NT2/D1 (cell line): ENCODE results near the gene TBC1D2.

Experiments used
- DNase-seq: peaks from one replicate; pipeline ENCODE4 v3.0.0-alpha.2; 2011; ENCODE audit warnings: low read depth, low spot score
- H3K27me3 ChIP-seq: 2 replicates; pipeline ENCODE4 v1.6.0; 2011; ENCODE audit warnings: mild to moderate bottlenecking; ENCODE audit not compliant: insufficient read length, insufficient read depth
- H3K36me3 ChIP-seq: 2 replicates; pipeline ENCODE4 v1.6.1; 2011; ENCODE audit warnings: mild to moderate bottlenecking, low read length, mixed read lengths; ENCODE audit not compliant: insufficient read depth, insufficient read length
- H3K4me1 ChIP-seq: 2 replicates; pipeline ENCODE4 v1.5.1; 2011; ENCODE audit not compliant: insufficient read depth, insufficient read length
- H3K4me3 ChIP-seq: 2 replicates; pipeline ENCODE4 v1.5.1; 2011; ENCODE audit warnings: low read depth; ENCODE audit not compliant: insufficient read length
- H3K9ac ChIP-seq: 2 replicates; pipeline ENCODE4 v1.6.0; 2011; ENCODE audit warnings: low read depth; ENCODE audit not compliant: insufficient read length
- H3K9me3 ChIP-seq: 2 replicates; pipeline ENCODE4 v1.5.1; 2011; ENCODE audit warnings: mild to moderate bottlenecking, low read length; ENCODE audit not compliant: insufficient read depth
- YY1 ChIP-seq: IDR thresholded peaks from 2 replicates; pipeline ENCODE4 v1.6.1; 2011; ENCODE audit not compliant: insufficient read length, insufficient read depth
- ZNF274 ChIP-seq: IDR thresholded peaks from 2 replicates; pipeline ENCODE4 v1.6.1; 2011; ENCODE audit warnings: mild to moderate bottlenecking, low read depth, low read length

The TBC1D2 gene

DNA sequence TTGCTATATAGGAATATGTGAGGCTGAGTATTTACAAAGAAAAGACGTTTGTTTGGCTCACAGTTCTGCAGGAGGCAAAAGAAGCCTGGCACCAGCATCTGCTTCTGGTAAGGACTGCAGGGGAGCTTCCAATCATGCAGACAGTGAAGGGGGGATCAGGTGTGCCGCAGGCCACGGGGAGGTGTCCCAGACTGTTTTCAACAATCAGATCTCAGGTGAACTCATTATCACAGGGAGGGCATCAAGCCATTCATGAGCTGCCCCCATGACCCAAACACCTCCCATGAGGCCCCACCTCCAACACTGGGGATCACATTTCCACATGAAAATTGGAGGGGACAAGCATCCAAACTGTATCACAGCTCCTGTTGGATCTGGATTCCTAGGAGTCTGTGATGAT lies 106.0 kb downstream of the TBC1D2 start:
- Histone ChIP-seq H3K4me3 (no peak overlapping the region), H3K9me3 (no peaks in the 10 kb centered on the region), H3K36me3 (peaks cover 16% of the 10 kb centered on the region), H3K4me1 (peaks cover 5% of the 10 kb centered on the region), H3K9ac (no peak overlapping the region), H3K27me3 (no peaks in the 10 kb centered on the region)
- no peak for TF ChIP-seq ZNF274
- TF ChIP-seq YY1: no peak
- DNase-seq: no peak
